Measurements from ENCODE around the gene NDRG4. TPM values are rescaled to one million over a fixed set of nuclear protein-coding genes. Genes with fewer than 3 reads are reported as not detected.

NDRG4 gene
- total and polyA plus RNA-seq, 4 donors = 128 to 593 (median 470) TPM

Small RNA genes within 50 kb of the gene (small RNA-seq; reads per million reads assigned to genes)
- not detected for gene RNU6-103P (ENCODE audit: low replicate concordance)
- gene SNORA46 (ENCODE audit: low replicate concordance) = 42.4 reads per million, percentile 97 among the genes with 10 or more reads in this experiment
- gene SNORA50A (ENCODE audit: low replicate concordance) = not detected

Other genes with a start within 250 kb of the NDRG4 start
- gene PRSS54, start 205.1 kb upstream of the NDRG4 start, total RNA-seq = not detected
- under 1 TPM in 1 of 2 donors, not detected in 1; 0.47 TPM for gene PRSS54, start 205.1 kb upstream of the NDRG4 start, polyA plus RNA-seq (ENCODE audit: insufficient read length in 2 of 2)
- 1 to 10 TPM; 7.1 to 9.4 TPM for gene GINS3, start 107.7 kb upstream of the NDRG4 start, total RNA-seq
- 10 to 100 TPM; 13.3 to 13.9 TPM for gene GINS3, start 107.7 kb upstream of the NDRG4 start, polyA plus RNA-seq (ENCODE audit: insufficient read length in 2 of 2)
- gene SETD6, start 15.4 kb downstream of the NDRG4 start, total RNA-seq = 10 to 100 TPM; 18.2 to 21.5 TPM
- 10 to 100 TPM; 29.2 to 49.4 TPM for gene SETD6, start 15.4 kb downstream of the NDRG4 start, polyA plus RNA-seq (ENCODE audit: insufficient read length in 2 of 2)
- gene CNOT1, start 129.7 kb downstream of the NDRG4 start, total RNA-seq = 100 to 1,000 TPM; 118 to 139 TPM
- 100 to 1,000 TPM; 105 to 117 TPM for gene CNOT1, start 129.7 kb downstream of the NDRG4 start, polyA plus RNA-seq (ENCODE audit: insufficient read length in 2 of 2)
- gene SLC38A7, start 184.6 kb downstream of the NDRG4 start, total RNA-seq = 10 to 100 TPM; 13.8 to 18.3 TPM
- gene SLC38A7, start 184.6 kb downstream of the NDRG4 start, polyA plus RNA-seq (ENCODE audit: insufficient read length in 2 of 2) = 10 to 100 TPM; 19.8 to 26.7 TPM
- gene GOT2, start 234.2 kb downstream of the NDRG4 start, total RNA-seq = 10 to 100 TPM; 58.1 to 88.6 TPM
- gene GOT2, start 234.2 kb downstream of the NDRG4 start, polyA plus RNA-seq (ENCODE audit: insufficient read length in 2 of 2) = 100 to 1,000 TPM; 127 to 135 TPM

Measured in spinal cord (tissue), 4 donors.